Keratinocyte (primary cell): ENCODE results near the gene TMTC2. TPM values are rescaled to one million over a fixed set of nuclear protein-coding genes. Genes with fewer than 3 reads are reported as not detected.

Source experiments
- DNase-seq: peaks from one replicate; pipeline ENCODE4 v3.0.0-alpha.2; 2011; ENCODE audit warnings: low read depth, missing footprints, low spot score
- FAIRE-seq: peaks from 2 replicates; lab custom pipeline; 2011; peaks lifted over from hg19 to GRCh38; lab: Jason Lieb, UNC
- H2AFZ ChIP-seq: 2 replicates; pipeline ENCODE4 v1.6.0; 2012; ENCODE audit warnings: low read length, control low read depth, inconsistent platforms; ENCODE audit not compliant: control insufficient read depth
- H3K27ac ChIP-seq: 2 replicates; pipeline ENCODE4 v1.5.1; 2011; ENCODE audit warnings: low read length; ENCODE audit not compliant: control insufficient read depth, insufficient read depth
- H3K27me3 ChIP-seq: 3 replicates; pipeline ENCODE4 v1.6.0; 2011; ENCODE audit warnings: low read length; ENCODE audit not compliant: control insufficient read depth, insufficient read depth; ENCODE audit errors: extremely low read depth
- H3K36me3 ChIP-seq, 2 experiments: 2 replicates in 1 of 2; 3 replicates in 1 of 2; pipeline ENCODE4 v1.5.1; 2011; ENCODE audit warnings: low read length in 2 of 2, mild to moderate bottlenecking in 1 of 2; ENCODE audit not compliant: control insufficient read depth in 2 of 2, insufficient read depth in 2 of 2; ENCODE audit errors: extremely low read depth in 1 of 2
- H3K4me1 ChIP-seq: 3 replicates; pipeline ENCODE4 v1.5.1; 2011; ENCODE audit warnings: low read length; ENCODE audit not compliant: control insufficient read depth, insufficient read depth; ENCODE audit errors: extremely low read depth
- H3K4me2 ChIP-seq: 3 replicates; pipeline ENCODE4 v1.6.0; 2011; ENCODE audit warnings: low read depth, low read length; ENCODE audit not compliant: control insufficient read depth, insufficient read depth; ENCODE audit errors: extremely low read depth
- H3K4me3 ChIP-seq, 3 experiments: fragments of 200-600 bp in 1 of 3; sonication (generic) in 1 of 3; 2 replicates in 2 of 3; 3 replicates in 1 of 3; pipeline ENCODE4 v1.5.1; 2011 to 2016; ENCODE audit warnings: low read length in 3 of 3, mild to moderate bottlenecking in 3 of 3, control low read depth in 2 of 3, inconsistent platforms in 1 of 3, low read depth in 1 of 3, mixed read lengths in 1 of 3, mixed run types in 1 of 3, moderate library complexity in 1 of 3; ENCODE audit not compliant: control insufficient read depth in 2 of 3, insufficient read depth in 2 of 3; ENCODE audit errors: extremely low read depth in 1 of 3
- H3K79me2 ChIP-seq: 2 replicates; pipeline ENCODE4 v1.6.0; 2012; ENCODE audit warnings: low read length; ENCODE audit not compliant: control insufficient read depth, insufficient read depth
- H3K9ac ChIP-seq: 3 replicates; pipeline ENCODE4 v1.6.0; 2011; ENCODE audit warnings: low read length; ENCODE audit not compliant: control insufficient read depth, insufficient read depth; ENCODE audit errors: extremely low read depth
- H3K9me1 ChIP-seq: 3 replicates; pipeline ENCODE4 v1.6.0; 2011; ENCODE audit warnings: low read length; ENCODE audit not compliant: control insufficient read depth, insufficient read depth; ENCODE audit errors: extremely low read depth
- H3K9me3 ChIP-seq: 2 replicates; pipeline ENCODE4 v1.5.1; 2012; ENCODE audit warnings: low read depth, low read length; ENCODE audit not compliant: control insufficient read depth
- H4K20me1 ChIP-seq: 3 replicates; pipeline ENCODE4 v1.6.0; 2011; ENCODE audit warnings: low read length; ENCODE audit not compliant: control insufficient read depth, insufficient read depth; ENCODE audit errors: extremely low read depth
- CTCF ChIP-seq, 3 experiments: IDR thresholded peaks in 1 of 3; conservative IDR thresholded peaks in 1 of 3; optimal IDR thresholded peaks in 1 of 3; 2 replicates in 2 of 3; 3 replicates in 1 of 3; pipeline versions ENCODE3 to v1.5.1; 2011; ENCODE audit warnings: low read length in 3 of 3, mild to moderate bottlenecking in 3 of 3, moderate library complexity in 2 of 3, control low read depth in 1 of 3, inconsistent platforms in 1 of 3; ENCODE audit not compliant: insufficient read depth in 2 of 3; ENCODE audit errors: extremely low read depth in 1 of 3
- EZH2 ChIP-seq: IDR thresholded peaks from one replicate; pipeline ENCODE4 v1.6.1; 2012; ENCODE audit warnings: inconsistent platforms, mild to moderate bottlenecking, low read length, moderate library complexity
- dilution Hi-C: fragments of 300-500 bp; cut with MboI; formaldehyde crosslinking; loops from one replicate; pipeline ENCODE4 v1.7.0; 2020; ENCODE audit warnings: low sequenced_read_pairs; ENCODE audit not compliant: extremely low pct_ligation_motif_present
- polyA plus RNA-seq, 5 experiments: library from polyadenylated mRNA; depleted of rRNA in 3 of 5; stranded (reverse) in 3 of 5; stranded (forward) in 1 of 5; unstranded in 1 of 5; fragments of >200 nt; gene quantifications; 1 replicate in 1 of 5; 2 replicates in 3 of 5; 3 replicates in 1 of 5; pipeline versions ENCODE4 v1.2.1 to v1.2.3, GENCODE V29; 2011 to 2012; ENCODE audit warnings: missing spikeins in 2 of 5, low read depth in 1 of 5, low replicate concordance in 1 of 5

Gene TMTC2
- polyA plus RNA-seq, 1 donor (not counting 4 experiments of a cell fraction or from before 2014, with no cell fraction given), result 3.8 TPM

DNA sequence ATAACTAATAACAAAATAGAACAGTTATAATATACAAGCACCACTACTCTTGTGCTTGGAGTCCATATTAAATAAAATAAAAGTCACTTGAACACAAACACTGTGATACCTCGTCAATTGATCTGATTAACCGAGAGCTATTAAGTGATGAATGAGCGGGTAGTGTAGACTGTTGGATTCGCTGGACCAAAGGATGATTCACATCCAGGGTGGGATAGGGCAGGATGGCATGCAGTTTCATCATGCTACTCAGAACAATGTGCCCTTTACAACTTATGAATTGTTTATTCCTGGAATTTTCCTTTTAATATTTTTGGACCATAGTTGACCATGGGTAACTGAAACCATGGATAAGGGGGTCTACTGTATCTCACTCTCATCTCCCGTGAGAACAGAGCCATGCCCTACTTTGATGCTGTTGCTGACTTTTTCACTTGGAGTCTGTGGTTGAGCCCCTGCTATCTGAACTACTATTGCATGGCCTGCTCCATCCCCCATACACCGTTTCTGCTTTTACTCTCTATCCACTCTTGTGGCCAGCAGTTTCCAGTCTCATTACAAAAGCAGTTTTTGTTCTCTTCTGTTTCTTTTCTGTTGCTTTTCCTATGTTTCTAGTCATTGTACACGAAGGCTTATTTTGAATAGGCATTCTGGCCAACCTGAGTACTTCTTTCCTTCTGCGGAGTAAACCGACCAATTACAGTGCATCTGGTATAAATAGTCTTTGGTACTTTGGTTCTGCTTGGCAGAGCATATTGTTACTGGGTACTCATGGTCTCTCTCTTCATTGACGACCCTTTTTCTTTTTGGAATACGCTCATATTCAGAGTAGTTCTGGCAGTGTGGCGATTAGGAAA is 12.2 kb downstream of the TMTC2 start:
- Histone ChIP-seq H4K20me1 (no peaks in the 10 kb centered on the region), H3K36me3 (no peaks in the 10 kb centered on the region), H3K9me3 (no peaks in the 10 kb centered on the region), H3K9me1 (no peaks in the 10 kb centered on the region), H3K27ac (no peak overlapping the region), H3K9ac (no peak overlapping the region), H3K4me1 (no peaks in the 10 kb centered on the region), H3K27me3 (no peaks in the 10 kb centered on the region), H2AFZ (no peak overlapping the region), H3K79me2 (no peaks in the 10 kb centered on the region), H3K4me2 (no peak overlapping the region), H3K4me3 (no peak overlapping the region)
- dilution Hi-C loops, result no loop called here
- no peak for DNase-seq
- no peak for FAIRE-seq
- no peak for TF ChIP-seq EZH2
- TF ChIP-seq CTCF (optimal IDR thresholded peaks at IDR 0.05 in 1 of 3, IDR thresholded peaks at IDR 0.05 in 1 of 3, conservative IDR thresholded peaks at IDR 0.05 in 1 of 3; ENCODE audit: extremely low read depth in 1 of 3, insufficient read depth in 2 of 3, low read length in 3 of 3), result no peak

GRCh38 chr12:82705774-82706173 is 19.1 kb downstream of the TMTC2 start:
- no peak overlapping the region for H2AFZ ChIP-seq
- H3K79me2 ChIP-seq, result no peaks in the 10 kb centered on the region
- H3K9me3 ChIP-seq, result no peaks in the 10 kb centered on the region
- TF ChIP-seq CTCF (optimal IDR thresholded peaks at IDR 0.05 in 1 of 3, IDR thresholded peaks at IDR 0.05 in 1 of 3, conservative IDR thresholded peaks at IDR 0.05 in 1 of 3; ENCODE audit: extremely low read depth in 1 of 3, insufficient read depth in 2 of 3, low read length in 3 of 3) (no peak), EZH2 (no peak)
- no peaks in the 10 kb centered on the region for H3K27me3 ChIP-seq
- H4K20me1 ChIP-seq, result no peaks in the 10 kb centered on the region
- no peak overlapping the region for H3K4me3 ChIP-seq
- FAIRE-seq (no peak), DNase-seq (no peak)
- H3K9ac ChIP-seq, result no peak overlapping the region
- H3K36me3 ChIP-seq, result no peaks in the 10 kb centered on the region
- no peak overlapping the region for H3K27ac ChIP-seq
- H3K4me1 ChIP-seq, result no peaks in the 10 kb centered on the region
- dilution Hi-C loops, result no loop called here
- no peaks in the 10 kb centered on the region for H3K9me1 ChIP-seq
- H3K4me2 ChIP-seq, result no peak overlapping the region
